ENCODE results near the gene CLPTM1L. TPM values are rescaled to one million over a fixed set of nuclear protein-coding genes. Genes with fewer than 3 reads are reported as not detected.
"Not testable (repeated sequence)": the region's sequence is repeated elsewhere in the genome, so short reads cannot be mapped to it uniquely, and the experiment has no call there.

Gene CLPTM1L
- total RNA-seq, 4 donors from 2014 or later, result 149 to 215 (median 179) TPM

GRCh38 chr5:1292846-1293415, 52.0 kb downstream of the CLPTM1L start:
- intact Hi-C loops (cut with DNase I), result no loop called here
- WGBS, 2 donors, result 88 to 89% methylated on average over 29 to 30 of the region's 30 CpGs
- Histone ChIP-seq H3K4me1 (peaks cover 0 to 8% of the 10 kb centered on the region in 2 donors), H3K9me3 (no peaks in the 10 kb centered on the region), H3K27me3 (no peaks in the 10 kb centered on the region), H3K27ac (no peak overlapping the region), H3K4me3 (replicated peaks in 1 of 3) (no peak overlapping the region), H3K36me3 (no peaks in the 10 kb centered on the region)
- TF ChIP-seq POLR2A (IDR thresholded peaks at IDR 0.05), result no peak
- TF ChIP-seq, protein P1, sequence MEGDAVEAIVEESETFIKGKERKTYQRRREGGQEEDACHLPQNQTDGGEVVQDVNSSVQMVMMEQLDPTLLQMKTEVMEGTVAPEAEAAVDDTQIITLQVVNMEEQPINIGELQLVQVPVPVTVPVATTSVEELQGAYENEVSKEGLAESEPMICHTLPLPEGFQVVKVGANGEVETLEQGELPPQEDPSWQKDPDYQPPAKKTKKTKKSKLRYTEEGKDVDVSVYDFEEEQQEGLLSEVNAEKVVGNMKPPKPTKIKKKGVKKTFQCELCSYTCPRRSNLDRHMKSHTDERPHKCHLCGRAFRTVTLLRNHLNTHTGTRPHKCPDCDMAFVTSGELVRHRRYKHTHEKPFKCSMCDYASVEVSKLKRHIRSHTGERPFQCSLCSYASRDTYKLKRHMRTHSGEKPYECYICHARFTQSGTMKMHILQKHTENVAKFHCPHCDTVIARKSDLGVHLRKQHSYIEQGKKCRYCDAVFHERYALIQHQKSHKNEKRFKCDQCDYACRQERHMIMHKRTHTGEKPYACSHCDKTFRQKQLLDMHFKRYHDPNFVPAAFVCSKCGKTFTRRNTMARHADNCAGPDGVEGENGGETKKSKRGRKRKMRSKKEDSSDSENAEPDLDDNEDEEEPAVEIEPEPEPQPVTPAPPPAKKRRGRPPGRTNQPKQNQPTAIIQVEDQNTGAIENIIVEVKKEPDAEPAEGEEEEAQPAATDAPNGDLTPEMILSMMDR (IDR thresholded peaks at IDR 0.05), result no peak
- DNase-seq, result no peak

GRCh38 chr5:1292139-1292538, 52.8 kb downstream of the CLPTM1L start:
- intact Hi-C loops (cut with DNase I), result no loop called here

GRCh38 chr5:1291611-1292080, 53.3 kb downstream of the CLPTM1L start:
- Histone ChIP-seq H3K36me3 (no peaks in the 10 kb centered on the region), H3K27ac (no peak overlapping the region), H3K27me3 (no peaks in the 10 kb centered on the region), H3K9me3 (no peaks in the 10 kb centered on the region), H3K4me3 (replicated peaks in 1 of 3) (no peak overlapping the region), H3K4me1 (peaks cover 0 to 8% of the 10 kb centered on the region in 2 donors)
- intact Hi-C loops (cut with DNase I), result no loop called here
- DNase-seq, result no peak
- WGBS, 2 donors, result 85% methylated on average over 16 to 22 of the region's 24 CpGs
- TF ChIP-seq, protein P1 (IDR thresholded peaks at IDR 0.05), result no peak
- TF ChIP-seq POLR2A (IDR thresholded peaks at IDR 0.05), result no peak

More at GRCh38 chr5:1292139-1292538, 52.8 kb downstream of the CLPTM1L start:
- no peaks in the 10 kb centered on the region for H3K36me3 ChIP-seq
- no peak overlapping the region for H3K4me3 ChIP-seq (replicated peaks in 1 of 3)
- peaks cover 0 to 8% of the 10 kb centered on the region in 2 donors for H3K4me1 ChIP-seq
- H3K27me3 ChIP-seq, result no peaks in the 10 kb centered on the region
- H3K27ac ChIP-seq, result no peak overlapping the region
- WGBS, 2 donors, result 70 to 76% methylated on average over 6 of the region's 6 CpGs
- DNase-seq, result no peak
- H3K9me3 ChIP-seq, result no peaks in the 10 kb centered on the region
- TF ChIP-seq, protein P1 (IDR thresholded peaks at IDR 0.05), result no peak
- no peak for TF ChIP-seq POLR2A (IDR thresholded peaks at IDR 0.05)

GRCh38 chr5:1290956-1291355, 53.9 kb downstream of the CLPTM1L start:
- H3K4me3 ChIP-seq (replicated peaks in 1 of 3); H3K36me3 ChIP-seq; H3K27me3 ChIP-seq; DNase-seq; intact Hi-C loops (cut with DNase I); H3K4me1 ChIP-seq; H3K27ac ChIP-seq; H3K9me3 ChIP-seq: not testable (repeated sequence)
- 86 to 87% methylated on average over 3 to 9 of the region's 24 CpGs for WGBS, 2 donors

DNA sequence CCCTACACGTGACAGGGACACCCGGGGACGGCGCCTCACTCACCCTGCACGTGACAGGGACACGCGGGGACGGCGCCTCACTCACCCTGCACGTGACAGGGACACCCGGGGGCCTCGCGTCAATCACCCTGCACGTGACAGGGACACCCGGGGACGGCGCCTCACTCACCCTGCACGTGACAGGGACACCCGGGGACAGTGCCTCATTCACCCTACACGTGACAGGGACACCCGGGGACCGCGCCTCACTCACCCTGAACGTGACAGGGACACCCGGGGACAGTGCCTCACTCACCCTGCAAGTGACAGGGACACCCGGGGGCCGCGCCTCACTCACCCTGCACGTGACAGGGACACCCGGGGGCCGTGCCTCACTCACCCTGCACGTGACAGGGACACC, 55.3 kb downstream of the CLPTM1L start:
- DNase-seq; H3K4me3 ChIP-seq (replicated peaks in 1 of 3); H3K4me1 ChIP-seq; intact Hi-C loops (cut with DNase I); H3K9me3 ChIP-seq; H3K36me3 ChIP-seq; H3K27ac ChIP-seq; H3K27me3 ChIP-seq: not testable (repeated sequence)
- WGBS, 2 donors, result 83% methylated on average over 6 of the region's 32 CpGs; no CpG with 5 or more reads in 1 of the 2 donors

DNA sequence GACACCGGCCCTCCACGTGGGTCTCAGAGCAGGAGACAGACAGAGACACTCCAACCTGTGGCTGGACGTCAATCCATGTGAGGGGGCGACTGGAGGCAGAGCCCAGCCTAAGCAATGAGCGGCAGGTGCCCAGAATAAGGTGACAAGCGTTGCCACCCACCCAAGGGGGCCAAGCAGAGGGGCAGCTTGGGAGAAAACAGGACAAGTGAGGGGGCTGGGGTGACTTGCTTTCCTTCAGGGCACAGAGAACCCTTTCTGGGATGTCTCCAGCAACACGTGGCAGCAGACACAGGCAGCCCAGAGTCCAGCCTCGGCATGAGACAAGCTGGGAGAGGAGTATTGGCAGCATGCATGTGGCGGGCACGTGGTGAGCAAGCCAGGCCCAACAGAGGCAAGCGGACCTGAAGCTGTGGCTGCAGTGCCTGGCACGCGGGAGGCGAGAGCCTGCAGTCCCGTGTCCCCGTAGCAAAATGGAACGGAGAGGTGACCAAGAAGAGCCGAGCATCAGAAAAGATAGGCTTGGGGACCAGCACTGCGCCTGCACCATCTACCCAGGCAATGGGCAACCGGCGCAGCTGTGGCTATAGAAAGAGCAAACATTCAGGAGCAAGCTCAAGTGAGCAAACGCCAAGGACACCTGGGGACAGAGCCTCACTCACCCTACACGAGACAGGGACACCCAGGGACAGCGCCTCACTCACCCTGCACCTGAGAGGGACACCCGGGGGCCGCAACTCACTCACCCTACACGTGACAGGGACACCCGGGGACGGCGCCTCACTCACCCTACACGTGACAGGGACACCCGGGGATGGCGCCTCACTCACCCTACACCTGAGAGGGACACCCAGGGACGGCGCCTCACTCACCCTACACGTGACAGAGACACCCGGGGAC, 56.2 kb downstream of the CLPTM1L start:
- no peaks in the 10 kb centered on the region for H3K4me1 ChIP-seq
- no peaks in the 10 kb centered on the region for H3K36me3 ChIP-seq
- TF ChIP-seq, protein P1 (IDR thresholded peaks at IDR 0.05), result no peak
- TF ChIP-seq POLR2A (IDR thresholded peaks at IDR 0.05), result no peak
- 90 to 92% methylated on average over 35 to 36 of the region's 37 CpGs for WGBS, 2 donors
- no peaks in the 10 kb centered on the region for H3K27me3 ChIP-seq
- H3K4me3 ChIP-seq (replicated peaks in 1 of 3), result no peak overlapping the region
- H3K27ac ChIP-seq, result no peak overlapping the region
- intact Hi-C loops (cut with DNase I), result no loop called here
- DNase-seq, result no peak
- no peaks in the 10 kb centered on the region for H3K9me3 ChIP-seq
